Esophagus muscularis mucosa (tissue), 4 donors: ENCODE measurements around the gene PHF23. TPM values are rescaled to one million over a fixed set of nuclear protein-coding genes. Genes with fewer than 3 reads are reported as not detected.

ENCODE experiments used
- DNase-seq: peaks from one replicate; pipeline ENCODE4 v3.0.0-alpha.2; 2017; ENCODE audit errors: extremely low spot score
- H3K27ac ChIP-seq, 4 donors: fragments of 200-600 bp; sonication (generic); replicated peaks in 1 of 4; 1 replicate in 3 of 4; 2 replicates in 1 of 4; pipeline ENCODE4 v1.5.1; 2016 to 2019; ENCODE audit warnings: mild to moderate bottlenecking in 1 of 4
- H3K27me3 ChIP-seq, 4 donors: fragments of 200-600 bp; sonication (generic); one replicate each; pipeline versions ENCODE4 v1.5.1 to v1.6.0; 2016 to 2019
- H3K36me3 ChIP-seq, 4 donors: fragments of 200-600 bp; sonication (generic); one replicate each; pipeline ENCODE4 v1.5.1; 2016 to 2019
- H3K4me1 ChIP-seq, 4 donors: fragments of 200-600 bp; sonication (generic); one replicate each; pipeline ENCODE4 v1.5.1; 2016 to 2019
- H3K4me3 ChIP-seq, 4 donors: fragments of 200-600 bp; sonication (generic); 1 replicate in 2 of 4; 2 replicates in 2 of 4; pipeline ENCODE4 v1.5.1; 2016 to 2019; ENCODE audit warnings: mild to moderate bottlenecking in 4 of 4, moderate library complexity in 1 of 4
- H3K9me3 ChIP-seq, 4 donors: fragments of 200-600 bp; sonication (generic); 1 replicate in 3 of 4; 2 replicates in 1 of 4; pipeline ENCODE4 v1.5.1; 2016 to 2019
- CTCF ChIP-seq, 3 experiments: fragments of 200-600 bp in 2 of 3; fragments of 450-650 bp in 1 of 3; sonication (generic) in 2 of 3; IDR thresholded peaks; one replicate each; pipeline ENCODE4 v1.5.1; 2017 to 2019; ENCODE audit warnings: antibody characterized with exemption in 3 of 3, mild to moderate bottlenecking in 2 of 3, moderate library complexity in 1 of 3
- EP300 ChIP-seq: sonication (generic); formaldehyde crosslinking; IDR thresholded peaks from one replicate; pipeline ENCODE4 v1.6.1; 2017; ENCODE audit warnings: antibody characterized with exemption
- POLR2A ChIP-seq: fragments of 450-650 bp; IDR thresholded peaks from one replicate; pipeline ENCODE4 v1.6.1; 2017; ENCODE audit warnings: antibody characterized with exemption, moderate library complexity, mild to moderate bottlenecking, low read depth
- POLR2AphosphoS5 ChIP-seq, 2 donors: sonication (generic); formaldehyde crosslinking; IDR thresholded peaks; one replicate each; pipeline ENCODE4 v1.6.1; 2017; ENCODE audit warnings: antibody characterized with exemption in 2 of 2
- WGBS: methylation state at CpG from one replicate; pipeline ENCODE4 v1.1.5; 2018; 5-methylcytosine and 5-hydroxymethylcytosine counted together
- intact Hi-C: fragments of 100-400 bp; cut with DNase I; formaldehyde crosslinking; loops from one replicate; pipeline ENCODE4 v1.15.1; 2023
- total RNA-seq, 4 donors: library from RNA; depleted of rRNA; stranded (reverse); fragments of >200 nt; gene quantifications; one replicate each; pipeline versions ENCODE4 v1.1.0 to v1.2.1, GENCODE V29; 2016

PHF23 gene
- total RNA-seq, 4 donors from 2014 or later, result 21.6 to 38.1 (median 24.8) TPM

- Histone ChIP-seq H3K27me3 (no peaks in the 10 kb centered on the region), H3K36me3 (no peaks in the 10 kb centered on the region), H3K4me3 (peak overlapping the region; percentile 62 to 64 (median 64)), H3K27ac (peak overlapping the region; percentile 92 to 99 (median 97)), H3K9me3 (no peaks in the 10 kb centered on the region), H3K4me1 (peaks cover 45 to 73% (median 69%) of the 10 kb centered on the region in 4 donors)
- TF ChIP-seq CTCF (IDR thresholded peaks at IDR 0.05) (peak; percentile 7 to 21 (median 21)), POLR2A (no peak), EP300 (no peak)
- intact Hi-C loops, result no loop called here
- 6% methylated on average over 9 of the region's 15 CpGs for WGBS
- DNase-seq, result no peak
These were observed 25.4 kb downstream of the PHF23 start for GRCh38 chr17:7213895-7214299.

GRCh38 chr17:7211491-7212273, 27.6 kb downstream of the PHF23 start:
- WGBS, result 45% methylated on average over 11 of the region's 37 CpGs
- Histone ChIP-seq H3K36me3 (no peaks in the 10 kb centered on the region), H3K27me3 (no peaks in the 10 kb centered on the region), H3K27ac (no peak overlapping the region), H3K4me3 (peak overlapping the region in 2 of 4 donors; percentile 18 to 31), H3K9me3 (no peaks in the 10 kb centered on the region), H3K4me1 (peaks cover 27 to 71% (median 67%) of the 10 kb centered on the region in 4 donors)
- TF ChIP-seq EP300 (no peak), POLR2A (no peak), POLR2AphosphoS5 (IDR thresholded peaks at IDR 0.05) (no peak), CTCF (IDR thresholded peaks at IDR 0.05) (no peak)
- intact Hi-C loops, result no loop called here
- no peak for DNase-seq

- Histone ChIP-seq H3K36me3 (peaks cover 0 to 2% (median 0%) of the 10 kb centered on the region in 4 donors), H3K9me3 (no peaks in the 10 kb centered on the region), H3K27me3 (no peaks in the 10 kb centered on the region), H3K4me3 (no peak overlapping the region), H3K27ac (no peak overlapping the region), H3K4me1 (peaks cover 22 to 65% (median 62%) of the 10 kb centered on the region in 4 donors)
- DNase-seq, result no peak
- intact Hi-C loops, result no loop called here
- TF ChIP-seq POLR2A (no peak), POLR2AphosphoS5 (IDR thresholded peaks at IDR 0.05) (no peak), CTCF (IDR thresholded peaks at IDR 0.05) (no peak), EP300 (no peak)
- 84% methylated on average over 9 of the region's 9 CpGs for WGBS
These were observed 30.4 kb downstream of the PHF23 start for GRCh38 chr17:7208754-7209460.

GRCh38 chr17:7208027-7208571, 31.2 kb downstream of the PHF23 start:
- TF ChIP-seq POLR2AphosphoS5 (IDR thresholded peaks at IDR 0.05) (no peak), EP300 (no peak), POLR2A (no peak), CTCF (IDR thresholded peaks at IDR 0.05) (no peak)
- no peaks in the 10 kb centered on the region for H3K27me3 ChIP-seq
- peaks cover 0 to 10% (median 6%) of the 10 kb centered on the region in 4 donors for H3K36me3 ChIP-seq
- H3K4me3 ChIP-seq, result no peak overlapping the region
- no peak overlapping the region for H3K27ac ChIP-seq
- WGBS, result 45% methylated on average over 20 of the region's 21 CpGs
- peaks cover 17 to 58% (median 56%) of the 10 kb centered on the region in 4 donors for H3K4me1 ChIP-seq
- intact Hi-C loops, result no loop called here
- H3K9me3 ChIP-seq, result no peaks in the 10 kb centered on the region
- no peak for DNase-seq
